ENCODE results near the gene ZNF410.
"Not testable (repeated sequence)": the region's sequence is repeated elsewhere in the genome, so short reads cannot be mapped to it uniquely, and the experiment has no call there.

Gene ZNF410, protein sequence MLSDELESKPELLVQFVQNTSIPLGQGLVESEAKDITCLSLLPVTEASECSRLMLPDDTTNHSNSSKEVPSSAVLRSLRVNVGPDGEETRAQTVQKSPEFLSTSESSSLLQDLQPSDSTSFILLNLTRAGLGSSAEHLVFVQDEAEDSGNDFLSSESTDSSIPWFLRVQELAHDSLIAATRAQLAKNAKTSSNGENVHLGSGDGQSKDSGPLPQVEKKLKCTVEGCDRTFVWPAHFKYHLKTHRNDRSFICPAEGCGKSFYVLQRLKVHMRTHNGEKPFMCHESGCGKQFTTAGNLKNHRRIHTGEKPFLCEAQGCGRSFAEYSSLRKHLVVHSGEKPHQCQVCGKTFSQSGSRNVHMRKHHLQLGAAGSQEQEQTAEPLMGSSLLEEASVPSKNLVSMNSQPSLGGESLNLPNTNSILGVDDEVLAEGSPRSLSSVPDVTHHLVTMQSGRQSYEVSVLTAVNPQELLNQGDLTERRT

DNA sequence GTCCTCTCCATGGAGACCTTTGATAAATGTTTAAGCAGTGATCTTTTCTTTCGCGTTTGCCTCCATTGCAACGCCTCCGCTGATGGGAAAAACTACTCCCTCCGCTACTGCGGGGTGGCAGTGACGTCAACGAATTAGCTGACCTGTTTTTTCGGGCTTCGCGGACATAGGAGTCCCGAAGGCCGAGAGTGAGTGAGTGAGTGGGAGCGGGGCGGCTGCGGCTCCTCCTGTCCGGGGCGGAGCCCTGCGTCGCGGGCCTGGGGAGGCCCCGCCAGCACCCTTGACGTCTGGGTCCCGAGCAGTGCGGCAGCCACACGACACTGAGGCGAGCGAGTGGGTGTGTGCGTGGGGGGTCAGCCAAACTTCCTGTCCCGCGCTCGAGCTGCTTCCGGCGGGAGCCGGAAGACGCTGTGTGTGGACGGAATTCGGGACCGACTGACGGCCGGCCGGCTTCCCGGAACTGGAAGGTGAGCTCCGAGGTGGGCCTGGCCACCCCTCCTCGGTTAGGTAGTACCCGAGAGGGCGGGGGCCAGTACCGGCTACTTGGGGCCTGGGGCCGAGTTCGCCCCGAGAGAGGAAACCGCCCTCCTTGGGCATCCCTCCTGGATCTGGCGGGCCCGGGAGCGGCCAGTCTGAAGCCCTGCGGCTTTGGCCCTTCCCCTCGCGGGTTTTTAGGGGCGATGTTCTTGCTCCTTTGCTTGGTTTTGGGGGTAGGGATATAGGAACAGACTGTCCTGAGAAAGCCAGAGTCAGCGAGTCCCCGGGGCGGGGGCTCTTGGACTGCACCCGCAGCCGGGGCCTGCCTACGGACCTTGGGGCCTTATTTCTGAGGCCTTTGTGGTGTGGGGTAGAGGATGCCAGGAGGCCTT, at the start of gene ZNF410:
Gene ZNF410, plus strand, starts transcription at position 411 of the 869 bp plus-strand sequence. CDS start 5,317 bp downstream, outside the sequence.
- H3K27ac ChIP-seq (ENCODE audit: low read length), result peak within 1 kb of the TSS; percentile 96
- H3K4me1 ChIP-seq (ENCODE audit: control insufficient read depth in 1 of 2, insufficient read depth in 2 of 2, low read length in 2 of 2), result peaks cover 10 to 13% of the 10 kb centered on the region in 2 donors
- H3K9me3 ChIP-seq (ENCODE audit: control insufficient read depth in 1 of 2, low read length in 2 of 2), result no peaks in the 10 kb centered on the region
- peak within 1 kb of the TSS; percentile 87 to 95 for H3K4me3 ChIP-seq (ENCODE audit: low read depth in 1 of 2, low read length in 2 of 2)
- H3K27me3 ChIP-seq (ENCODE audit: low read depth, low read length), result no peaks in the 10 kb centered on the region
- H3K36me3 ChIP-seq (ENCODE audit: control insufficient read depth in 1 of 2, insufficient read depth in 2 of 2, low read length in 2 of 2), result peaks cover 0 to 6% of the 10 kb centered on the region in 2 donors

DNA sequence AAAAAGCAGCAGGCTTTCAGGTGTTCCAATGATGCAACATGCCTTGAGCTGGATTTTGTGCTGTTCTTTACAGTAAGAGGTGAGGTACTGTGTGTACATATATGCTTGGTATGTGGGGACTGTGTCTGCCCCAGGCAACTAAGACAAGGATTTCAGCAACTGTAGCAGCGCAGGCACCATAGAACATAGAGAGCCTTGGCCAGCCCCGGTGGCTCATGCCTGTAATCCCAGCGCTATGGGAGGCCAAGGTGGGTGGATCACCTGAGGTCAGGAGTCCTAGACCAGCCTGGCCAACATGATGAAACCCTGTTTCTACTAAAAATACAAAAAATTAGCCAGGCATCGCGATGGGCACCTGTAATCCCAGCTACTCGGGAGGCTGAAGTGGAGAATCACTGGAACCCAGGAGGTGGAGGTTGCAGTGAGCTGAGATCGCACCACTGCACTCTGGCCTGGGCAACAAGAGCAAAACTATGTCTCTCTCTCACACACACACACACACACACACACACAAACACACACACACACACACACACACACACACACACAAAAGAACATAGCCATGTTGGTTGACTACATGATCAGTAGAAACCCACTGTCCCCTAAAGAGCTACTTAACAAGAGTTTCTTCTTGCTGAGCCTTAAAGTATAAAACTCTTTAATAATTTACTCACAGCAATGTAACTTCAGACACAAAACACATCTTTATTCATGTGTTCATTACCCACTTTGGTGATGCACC, 48.2 kb upstream of the ZNF410 start:
- not testable (repeated sequence) for H3K4me1 ChIP-seq (ENCODE audit: control insufficient read depth in 1 of 2, insufficient read depth in 2 of 2, low read length in 2 of 2); H3K36me3 ChIP-seq (ENCODE audit: control insufficient read depth in 1 of 2, insufficient read depth in 2 of 2, low read length in 2 of 2); H3K9me3 ChIP-seq (ENCODE audit: control insufficient read depth in 1 of 2, low read length in 2 of 2); H3K27me3 ChIP-seq (ENCODE audit: low read depth, low read length); H3K4me3 ChIP-seq (ENCODE audit: low read depth in 1 of 2, low read length in 2 of 2); H3K27ac ChIP-seq (ENCODE audit: low read length)

DNA sequence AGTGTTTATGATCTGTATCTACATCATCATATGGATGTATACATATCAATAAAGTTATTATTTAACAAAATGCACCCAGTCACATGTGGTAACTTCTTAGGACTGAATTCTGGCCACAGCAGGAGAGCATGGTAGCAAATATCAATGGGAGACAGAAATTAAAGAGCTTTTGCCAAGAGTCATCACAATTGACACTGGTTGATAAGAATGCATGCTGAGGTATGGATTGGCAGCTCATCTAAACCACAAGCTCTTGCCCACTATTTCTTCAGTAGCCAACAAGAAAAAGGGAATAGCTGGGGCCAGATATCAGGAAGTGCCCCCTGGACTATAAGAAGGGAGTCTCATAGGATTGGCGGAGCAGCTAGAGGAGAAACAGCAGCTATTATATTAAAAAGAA, 44.5 kb upstream of the ZNF410 start:
- no peak overlapping the region for H3K27ac ChIP-seq (ENCODE audit: low read length)
- no peaks in the 10 kb centered on the region for H3K9me3 ChIP-seq (ENCODE audit: control insufficient read depth in 1 of 2, low read length in 2 of 2)
- H3K27me3 ChIP-seq (ENCODE audit: low read depth, low read length), result no peaks in the 10 kb centered on the region
- H3K4me3 ChIP-seq (ENCODE audit: low read depth in 1 of 2, low read length in 2 of 2), result no peak overlapping the region
- no peaks in the 10 kb centered on the region for H3K4me1 ChIP-seq (ENCODE audit: control insufficient read depth in 1 of 2, insufficient read depth in 2 of 2, low read length in 2 of 2)
- no peaks in the 10 kb centered on the region for H3K36me3 ChIP-seq (ENCODE audit: control insufficient read depth in 1 of 2, insufficient read depth in 2 of 2, low read length in 2 of 2)

DNA sequence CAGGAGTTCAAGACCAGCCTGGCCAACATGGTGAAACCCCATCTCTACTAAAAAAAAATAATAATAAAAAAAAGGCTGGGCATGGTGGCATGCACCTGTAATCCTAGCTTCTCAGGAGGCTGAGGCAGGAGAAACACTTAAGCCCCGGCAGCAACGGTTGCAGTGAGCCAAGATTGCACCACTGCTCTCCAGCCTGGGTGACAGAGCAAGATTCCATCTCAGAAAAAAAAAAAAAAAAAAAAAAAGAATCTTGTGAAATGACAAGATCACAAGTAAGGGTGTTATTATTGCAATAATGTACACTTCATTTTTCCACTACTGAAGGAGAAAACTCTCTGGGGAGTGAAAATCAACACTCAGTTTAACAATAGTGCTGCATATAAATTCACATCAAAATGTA, 43.8 kb upstream of the ZNF410 start:
- Histone ChIP-seq H3K36me3 (ENCODE audit: control insufficient read depth in 1 of 2, insufficient read depth in 2 of 2, low read length in 2 of 2) (no peaks in the 10 kb centered on the region), H3K27ac (ENCODE audit: low read length) (no peak overlapping the region), H3K4me1 (ENCODE audit: control insufficient read depth in 1 of 2, insufficient read depth in 2 of 2, low read length in 2 of 2) (no peaks in the 10 kb centered on the region), H3K27me3 (ENCODE audit: low read depth, low read length) (no peaks in the 10 kb centered on the region), H3K4me3 (ENCODE audit: low read depth in 1 of 2, low read length in 2 of 2) (no peak overlapping the region), H3K9me3 (ENCODE audit: control insufficient read depth in 1 of 2, low read length in 2 of 2) (no peaks in the 10 kb centered on the region)

DNA sequence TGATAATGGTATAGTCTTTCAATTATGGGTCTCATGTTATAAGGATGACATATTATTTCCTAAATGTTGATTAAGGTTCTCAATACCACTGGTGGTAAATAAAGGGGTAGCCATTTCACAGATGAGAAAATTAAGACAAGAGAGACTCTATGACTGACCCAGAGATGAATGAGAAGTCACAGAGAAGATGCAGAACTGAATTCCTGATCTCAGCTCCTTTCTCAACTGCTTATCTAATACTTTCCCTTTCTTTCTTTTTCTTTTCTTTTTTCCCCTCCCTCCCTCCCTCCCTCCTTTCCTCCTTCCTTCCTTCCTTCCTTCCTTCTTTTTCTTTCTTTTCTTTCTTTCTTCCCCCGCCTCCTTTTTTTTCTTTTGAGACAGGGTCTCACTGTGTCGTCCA, 43.4 kb upstream of the ZNF410 start:
- no peaks in the 10 kb centered on the region for H3K36me3 ChIP-seq (ENCODE audit: control insufficient read depth in 1 of 2, insufficient read depth in 2 of 2, low read length in 2 of 2)
- H3K4me1 ChIP-seq (ENCODE audit: control insufficient read depth in 1 of 2, insufficient read depth in 2 of 2, low read length in 2 of 2), result no peaks in the 10 kb centered on the region
- H3K27me3 ChIP-seq (ENCODE audit: low read depth, low read length), result no peaks in the 10 kb centered on the region
- no peaks in the 10 kb centered on the region for H3K9me3 ChIP-seq (ENCODE audit: control insufficient read depth in 1 of 2, low read length in 2 of 2)
- no peak overlapping the region for H3K27ac ChIP-seq (ENCODE audit: low read length)
- H3K4me3 ChIP-seq (ENCODE audit: low read depth in 1 of 2, low read length in 2 of 2), result no peak overlapping the region

DNA sequence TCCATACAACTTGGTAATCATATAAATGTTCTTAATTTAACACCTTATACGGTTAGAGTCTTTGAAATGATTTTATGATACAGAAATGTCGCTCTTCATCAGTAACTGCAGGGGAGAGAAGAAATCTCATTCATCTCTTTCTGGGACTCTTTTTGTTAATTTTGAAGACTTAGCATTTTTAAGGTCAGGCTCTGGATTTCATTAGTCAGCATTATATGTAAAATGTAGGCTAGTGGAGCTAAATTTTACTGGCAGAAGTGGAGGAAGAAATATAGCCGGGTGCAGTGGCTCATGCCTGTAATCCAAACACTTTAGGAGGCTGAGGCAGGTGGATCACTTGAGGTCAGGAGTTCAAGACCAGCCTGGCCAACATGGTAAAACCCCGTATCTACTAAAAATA, 39.7 kb upstream of the ZNF410 start:
- no peaks in the 10 kb centered on the region for H3K27me3 ChIP-seq (ENCODE audit: low read depth, low read length)
- no peak overlapping the region for H3K4me3 ChIP-seq (ENCODE audit: low read depth in 1 of 2, low read length in 2 of 2)
- no peaks in the 10 kb centered on the region for H3K36me3 ChIP-seq (ENCODE audit: control insufficient read depth in 1 of 2, insufficient read depth in 2 of 2, low read length in 2 of 2)
- no peaks in the 10 kb centered on the region for H3K9me3 ChIP-seq (ENCODE audit: control insufficient read depth in 1 of 2, low read length in 2 of 2)
- H3K4me1 ChIP-seq (ENCODE audit: control insufficient read depth in 1 of 2, insufficient read depth in 2 of 2, low read length in 2 of 2), result no peaks in the 10 kb centered on the region
- H3K27ac ChIP-seq (ENCODE audit: low read length), result no peak overlapping the region

DNA sequence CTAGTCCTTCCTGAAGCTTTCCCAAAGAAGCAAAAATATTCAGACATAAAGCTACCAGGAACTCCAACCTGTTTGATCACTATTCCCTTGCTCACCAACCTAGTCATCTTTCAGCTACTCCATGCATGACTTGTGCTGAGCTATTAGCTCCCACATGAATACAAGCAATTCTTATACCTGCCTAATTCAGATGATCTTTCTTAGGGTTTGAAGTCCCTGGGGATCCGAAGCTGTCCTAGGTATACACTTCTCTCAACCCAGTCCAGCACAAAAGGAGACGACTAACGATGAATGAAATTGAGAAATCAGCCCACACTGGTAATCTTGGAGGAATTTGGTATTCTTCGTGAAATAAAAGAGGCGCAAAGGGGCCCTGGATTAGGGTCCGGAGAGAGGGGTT, 35.7 kb upstream of the ZNF410 start:
- Histone ChIP-seq H3K27ac (ENCODE audit: low read length) (peak overlapping the region; percentile 97), H3K4me1 (ENCODE audit: control insufficient read depth in 1 of 2, insufficient read depth in 2 of 2, low read length in 2 of 2) (no peaks in the 10 kb centered on the region), H3K27me3 (ENCODE audit: low read depth, low read length) (no peaks in the 10 kb centered on the region), H3K9me3 (ENCODE audit: control insufficient read depth in 1 of 2, low read length in 2 of 2) (no peaks in the 10 kb centered on the region), H3K36me3 (ENCODE audit: control insufficient read depth in 1 of 2, insufficient read depth in 2 of 2, low read length in 2 of 2) (no peaks in the 10 kb centered on the region), H3K4me3 (ENCODE audit: low read depth in 1 of 2, low read length in 2 of 2) (peak overlapping the region; percentile 63 to 73)

DNA sequence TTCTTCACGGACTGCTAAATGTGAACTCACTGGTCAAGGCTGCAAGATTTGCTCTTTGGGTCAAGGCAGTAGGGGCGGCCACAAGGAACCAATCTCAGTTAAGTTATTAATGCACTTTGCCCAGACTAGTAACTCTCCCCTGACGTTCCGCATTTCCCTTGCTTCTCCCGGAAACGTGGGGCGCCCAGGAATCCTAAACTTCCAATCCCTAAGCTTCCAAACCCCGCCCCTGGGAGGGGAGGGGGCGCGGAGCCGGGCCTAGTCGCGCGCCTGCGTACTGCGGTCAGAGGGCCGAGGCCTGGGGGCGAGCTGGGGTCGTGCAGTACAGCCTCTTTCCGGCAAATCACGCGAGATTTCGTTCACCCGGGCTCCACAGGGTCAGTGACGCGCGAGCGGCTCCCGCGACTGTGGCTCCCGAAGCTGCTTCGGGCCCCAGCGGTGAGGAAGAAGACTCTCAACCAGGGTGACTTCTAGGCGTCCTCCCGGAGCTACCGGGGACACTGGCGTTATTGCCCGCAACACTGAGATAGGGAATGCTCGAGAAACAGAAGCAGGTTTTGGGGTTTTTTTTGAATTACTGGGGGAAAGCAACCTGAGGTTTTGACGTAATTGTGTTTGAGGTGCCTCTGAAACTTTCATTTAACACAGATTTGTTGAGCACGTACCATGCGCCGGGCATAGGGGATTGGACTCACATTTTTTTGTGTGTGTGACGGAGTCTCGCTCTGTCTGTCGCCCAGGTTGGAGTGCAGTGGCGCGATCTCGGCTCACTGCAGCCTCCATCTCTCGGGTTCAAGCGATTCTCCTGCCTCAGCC, 34.9 kb upstream of the ZNF410 start, which contains the start of gene PTGR2:
Gene PTGR2, plus strand, starts transcription at position 265 of the 816 bp plus-strand sequence. CDS start 7,032 bp downstream, outside the sequence.
- Histone ChIP-seq H3K9me3 (ENCODE audit: control insufficient read depth in 1 of 2, low read length in 2 of 2) (no peaks in the 10 kb centered on the region), H3K27ac (ENCODE audit: low read length) (peak within 1 kb of the TSS; percentile 97), H3K4me3 (ENCODE audit: low read depth in 1 of 2, low read length in 2 of 2) (peak within 1 kb of the TSS; percentile 63 to 73), H3K36me3 (ENCODE audit: control insufficient read depth in 1 of 2, insufficient read depth in 2 of 2, low read length in 2 of 2) (no peaks in the 10 kb centered on the region), H3K27me3 (ENCODE audit: low read depth, low read length) (no peaks in the 10 kb centered on the region), H3K4me1 (ENCODE audit: control insufficient read depth in 1 of 2, insufficient read depth in 2 of 2, low read length in 2 of 2) (no peaks in the 10 kb centered on the region)

DNA sequence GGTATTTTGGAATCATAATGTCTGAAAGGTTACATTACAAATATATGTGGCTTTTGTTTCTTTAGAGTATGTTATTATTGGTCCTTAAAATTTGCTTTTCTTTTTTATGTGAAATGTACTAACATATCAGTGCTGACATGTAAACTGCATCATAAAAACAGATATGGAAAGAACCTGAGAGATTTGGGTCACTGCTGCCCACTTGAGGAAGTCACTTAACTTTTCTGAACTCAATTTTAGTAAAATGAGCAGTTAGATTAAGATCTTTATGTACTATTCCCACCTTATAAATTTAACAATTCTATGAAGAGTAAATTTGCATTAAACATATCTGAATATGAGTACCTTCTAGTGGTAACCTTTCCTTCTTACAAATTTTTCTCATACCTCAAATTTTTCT, 27.5 kb upstream of the ZNF410 start:
- H3K27me3 ChIP-seq (ENCODE audit: low read depth, low read length), result no peaks in the 10 kb centered on the region
- no peak overlapping the region for H3K4me3 ChIP-seq (ENCODE audit: low read depth in 1 of 2, low read length in 2 of 2)
- H3K27ac ChIP-seq (ENCODE audit: low read length), result no peak overlapping the region
- H3K4me1 ChIP-seq (ENCODE audit: control insufficient read depth in 1 of 2, insufficient read depth in 2 of 2, low read length in 2 of 2), result no peaks in the 10 kb centered on the region
- peaks cover 5 to 18% of the 10 kb centered on the region in 2 donors for H3K36me3 ChIP-seq (ENCODE audit: control insufficient read depth in 1 of 2, insufficient read depth in 2 of 2, low read length in 2 of 2)
- H3K9me3 ChIP-seq (ENCODE audit: control insufficient read depth in 1 of 2, low read length in 2 of 2), result no peaks in the 10 kb centered on the region

DNA sequence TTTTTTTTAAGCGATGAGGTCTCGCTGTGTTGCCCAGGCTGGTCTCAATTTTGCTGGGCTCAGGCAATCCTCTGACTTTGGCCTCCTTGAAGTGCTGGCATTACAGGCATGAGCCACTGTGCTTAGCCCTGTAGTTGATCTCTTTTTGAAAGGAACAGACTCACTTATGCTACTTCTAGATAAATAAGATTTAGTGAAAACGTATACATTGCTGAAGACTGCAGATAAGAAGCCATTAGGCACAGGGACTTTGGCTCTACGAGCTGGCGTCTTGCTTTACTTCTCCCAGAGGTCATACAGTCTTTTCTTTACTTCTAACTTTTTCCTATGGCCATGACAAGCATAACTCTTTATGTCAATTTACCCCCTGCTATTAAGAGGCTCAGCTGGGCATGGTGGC, 25.6 kb upstream of the ZNF410 start:
- no peaks in the 10 kb centered on the region for H3K4me1 ChIP-seq (ENCODE audit: control insufficient read depth in 1 of 2, insufficient read depth in 2 of 2, low read length in 2 of 2)
- peaks cover 16 to 26% of the 10 kb centered on the region in 2 donors for H3K36me3 ChIP-seq (ENCODE audit: control insufficient read depth in 1 of 2, insufficient read depth in 2 of 2, low read length in 2 of 2)
- no peaks in the 10 kb centered on the region for H3K9me3 ChIP-seq (ENCODE audit: control insufficient read depth in 1 of 2, low read length in 2 of 2)
- no peaks in the 10 kb centered on the region for H3K27me3 ChIP-seq (ENCODE audit: low read depth, low read length)
- H3K4me3 ChIP-seq (ENCODE audit: low read depth in 1 of 2, low read length in 2 of 2), result no peak overlapping the region
- H3K27ac ChIP-seq (ENCODE audit: low read length), result no peak overlapping the region

All from muscle layer of duodenum (tissue), 2 donors.